KOPT-K1 (cell line): ENCODE data around the gene THUMPD3.

ENCODE experiments used
- H3K27ac ChIP-seq: fragments of 200-600 bp; sonication (generic); 2 replicates; pipeline ENCODE4 v1.5.1; 2016; ENCODE audit warnings: antibody characterized with exemption, mild to moderate bottlenecking, low read depth, low read length; ENCODE audit not compliant: poor library complexity, severe bottlenecking
- H3K36me3 ChIP-seq: fragments of 200-600 bp; sonication (generic); 2 replicates; pipeline ENCODE4 v1.5.1; 2017; ENCODE audit warnings: antibody characterized with exemption, mild to moderate bottlenecking, low read length, moderate library complexity; ENCODE audit not compliant: insufficient read depth
- H3K9me3 ChIP-seq: fragments of 200-600 bp; sonication (generic); 2 replicates; pipeline ENCODE4 v1.5.1; 2017; ENCODE audit warnings: antibody characterized with exemption, low read length, mild to moderate bottlenecking; ENCODE audit not compliant: insufficient read depth, poor library complexity, severe bottlenecking

The THUMPD3 gene

DNA sequence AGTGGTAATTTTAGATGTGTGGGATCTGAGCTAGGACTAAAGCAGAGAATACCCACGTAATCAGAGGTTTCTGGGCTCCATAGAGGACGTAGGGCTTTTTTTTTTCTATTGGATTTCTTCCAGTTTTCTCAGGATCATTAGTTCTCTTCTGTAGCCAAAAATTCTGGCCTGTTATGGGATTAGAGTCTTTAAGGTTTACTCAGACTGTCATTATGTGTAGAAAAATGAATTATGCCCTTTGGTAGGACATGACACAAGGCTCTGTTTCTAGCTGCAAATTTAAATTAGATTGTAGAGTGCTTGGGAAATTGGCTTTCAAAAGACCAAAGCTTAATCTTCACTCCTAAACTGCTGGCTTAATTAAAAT is 36.5 kb downstream of the THUMPD3 start:
- Histone ChIP-seq H3K27ac (peak overlapping the region; percentile 98), H3K9me3 (no peaks in the 10 kb centered on the region), H3K36me3 (peaks cover 16% of the 10 kb centered on the region)

DNA sequence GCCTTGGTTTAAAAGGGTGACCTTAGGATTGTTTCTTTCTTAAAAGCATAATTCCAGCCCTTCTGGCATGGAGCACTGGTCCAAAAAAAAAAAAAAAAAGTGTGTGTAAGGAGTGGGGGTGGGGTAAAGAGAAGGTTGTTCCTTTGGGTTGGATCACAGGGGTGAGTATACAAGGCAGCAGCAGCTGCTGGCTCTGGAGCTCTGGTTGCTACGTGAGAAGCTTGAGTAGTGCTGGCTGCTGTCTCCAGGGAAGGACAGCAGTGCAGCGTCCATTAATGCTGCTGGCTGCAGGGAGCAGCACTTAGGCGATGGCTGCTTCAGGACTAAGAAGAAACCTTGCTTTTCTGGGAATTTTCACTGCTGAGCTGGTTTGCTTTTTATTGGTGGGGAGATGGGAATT is 36.9 kb downstream of the THUMPD3 start:
- peaks cover 12% of the 10 kb centered on the region for H3K36me3 ChIP-seq
- H3K9me3 ChIP-seq, result no peaks in the 10 kb centered on the region
- peak overlapping the region; percentile 98 for H3K27ac ChIP-seq

DNA sequence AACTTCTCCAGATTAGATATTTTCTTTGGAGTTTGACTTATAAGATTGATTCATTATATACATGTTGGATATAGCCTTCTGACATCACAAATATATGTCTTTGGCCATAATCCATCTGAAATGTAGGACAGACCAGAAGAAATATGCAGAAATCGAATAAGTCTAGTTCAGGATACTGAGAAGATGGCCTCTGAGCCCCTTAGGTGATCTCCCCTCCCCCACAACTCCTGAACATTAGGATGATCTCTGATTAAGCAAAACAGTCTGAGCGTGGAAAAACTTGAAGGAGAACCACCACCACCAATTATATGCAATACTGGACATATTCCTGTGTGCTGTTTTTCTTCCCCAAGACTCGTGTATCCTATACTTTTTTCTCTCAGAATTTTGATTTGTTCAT is 37.8 kb downstream of the THUMPD3 start:
- Histone ChIP-seq H3K9me3 (no peaks in the 10 kb centered on the region), H3K27ac (no peak overlapping the region), H3K36me3 (peaks cover 4% of the 10 kb centered on the region; the same call in 1 of the 2 replicates)

DNA sequence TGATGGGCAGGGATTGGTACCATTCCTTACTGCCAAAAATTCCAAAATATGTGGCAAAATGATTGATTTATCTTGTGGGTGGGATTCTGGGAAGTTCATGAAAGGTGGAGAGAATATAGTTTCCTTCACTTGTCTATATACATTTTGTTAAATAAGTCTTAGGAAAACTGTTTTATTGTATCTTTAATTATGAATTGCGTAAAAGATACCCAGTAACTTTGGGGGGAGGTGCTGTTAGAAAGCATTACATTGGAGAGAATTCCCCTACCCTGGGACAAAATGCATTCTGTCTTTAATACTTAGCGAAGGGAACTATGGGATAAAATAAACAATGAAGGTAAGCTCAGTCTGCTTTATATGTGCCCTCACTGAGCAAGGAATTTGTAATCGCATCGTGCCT is 39.1 kb downstream of the THUMPD3 start:
- Histone ChIP-seq H3K27ac (no peak overlapping the region), H3K9me3 (no peaks in the 10 kb centered on the region), H3K36me3 (peaks cover 3% of the 10 kb centered on the region; the same call in 1 of the 2 replicates)

DNA sequence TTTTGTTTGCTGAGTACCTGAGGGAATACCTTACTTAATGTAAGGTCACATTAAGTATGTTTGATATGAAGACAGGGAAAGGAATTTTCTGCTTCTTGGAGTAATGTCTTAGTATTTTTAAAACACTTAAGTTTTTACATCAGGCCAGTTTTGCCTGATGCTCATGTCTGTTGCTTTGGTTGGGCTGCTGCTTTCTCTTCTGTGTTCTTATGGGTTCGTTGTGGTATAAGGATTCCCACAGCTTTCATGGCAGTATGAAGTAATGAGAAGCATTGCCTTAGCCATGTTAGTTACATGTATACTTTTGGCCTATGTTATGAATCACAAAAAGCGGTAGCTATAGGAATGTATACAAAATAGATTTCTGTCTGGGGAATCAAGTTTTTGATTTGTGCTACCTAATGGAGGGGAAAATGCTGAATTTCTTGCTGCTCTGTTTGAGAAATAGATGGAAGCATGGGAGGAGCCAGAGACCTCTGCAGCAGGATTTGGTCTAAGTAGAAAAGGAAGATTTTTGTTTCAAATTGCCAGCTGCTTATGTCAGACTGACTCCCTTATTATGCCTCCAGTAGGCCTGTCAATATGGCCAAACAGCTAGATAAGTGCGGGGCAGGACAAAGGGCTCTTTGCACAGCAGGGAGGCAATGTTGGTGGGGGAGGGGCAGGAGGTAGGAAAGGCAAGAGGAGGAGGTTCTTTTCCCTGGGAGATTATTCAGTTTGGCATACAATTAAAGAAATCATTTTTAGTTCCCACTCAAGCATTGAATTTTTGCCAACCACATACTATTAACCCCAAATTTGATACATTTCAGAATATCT is 39.8 kb downstream of the THUMPD3 start:
- Histone ChIP-seq H3K27ac (no peak overlapping the region), H3K9me3 (no peaks in the 10 kb centered on the region), H3K36me3 (peaks cover 3% of the 10 kb centered on the region; the same call in 1 of the 2 replicates)

DNA sequence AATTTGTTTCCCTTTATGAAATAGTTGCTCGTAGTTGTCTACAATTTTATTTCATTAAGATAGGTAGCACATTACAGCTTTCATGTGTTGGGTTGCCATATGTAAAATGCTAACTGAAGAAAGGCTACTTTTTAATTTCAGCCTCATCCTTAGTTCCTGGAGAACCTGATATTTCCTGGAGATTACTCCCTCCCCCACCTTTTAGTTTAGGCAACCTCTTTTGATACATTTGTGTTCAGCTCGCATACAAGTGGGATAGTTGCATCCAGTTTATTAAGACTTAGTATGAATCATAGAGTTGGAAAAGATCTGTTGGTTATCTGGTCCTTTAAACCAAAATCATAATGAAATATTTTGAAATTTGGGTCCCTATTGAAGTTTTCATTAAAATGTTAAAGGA is 40.6 kb downstream of the THUMPD3 start:
- Histone ChIP-seq H3K36me3 (peaks cover 3% of the 10 kb centered on the region; the same call in 1 of the 2 replicates), H3K9me3 (no peaks in the 10 kb centered on the region), H3K27ac (no peak overlapping the region)

DNA sequence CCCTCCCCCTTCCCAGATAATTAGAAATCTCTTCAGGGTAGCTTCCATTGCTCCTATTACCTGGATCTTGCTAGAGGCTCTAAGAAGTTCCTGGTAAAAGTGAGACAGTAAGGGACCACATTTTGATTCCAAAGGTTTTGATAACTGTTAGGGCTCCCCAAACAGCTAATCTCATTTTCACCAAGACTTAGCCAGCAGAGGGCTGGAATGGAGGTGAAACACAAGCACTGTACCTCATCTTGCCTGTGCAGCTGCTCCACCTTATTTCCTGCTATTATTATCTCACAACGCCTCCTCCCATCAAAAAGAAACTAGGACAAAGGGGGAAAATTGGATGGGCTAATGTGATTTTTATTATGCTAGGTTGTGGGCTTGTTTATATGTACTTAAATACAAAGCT is 41.8 kb downstream of the THUMPD3 start:
- H3K27ac ChIP-seq, result no peak overlapping the region
- peaks cover 3% of the 10 kb centered on the region for H3K36me3 ChIP-seq
- H3K9me3 ChIP-seq, result peaks cover 4% of the 10 kb centered on the region

DNA sequence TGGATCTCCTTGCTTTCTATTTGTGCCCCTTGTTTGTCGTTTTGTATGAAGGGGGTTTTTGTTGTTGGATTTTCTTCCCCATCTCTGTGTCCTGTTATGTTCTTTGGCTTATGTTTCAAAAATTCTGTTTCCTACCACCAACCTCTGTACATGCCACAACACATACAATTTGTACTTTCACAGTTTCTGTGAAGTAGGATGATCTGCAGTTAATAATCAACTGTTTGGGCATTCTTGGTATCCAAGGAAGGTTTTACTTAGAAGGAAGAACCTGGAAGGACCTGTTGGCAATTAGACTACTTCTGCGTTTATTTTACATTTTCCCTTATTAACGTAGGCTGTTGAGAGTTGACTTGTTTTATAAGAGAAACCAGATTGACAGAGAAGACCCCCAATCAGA is 42.9 kb downstream of the THUMPD3 start:
- H3K27ac ChIP-seq, result no peak overlapping the region

DNA sequence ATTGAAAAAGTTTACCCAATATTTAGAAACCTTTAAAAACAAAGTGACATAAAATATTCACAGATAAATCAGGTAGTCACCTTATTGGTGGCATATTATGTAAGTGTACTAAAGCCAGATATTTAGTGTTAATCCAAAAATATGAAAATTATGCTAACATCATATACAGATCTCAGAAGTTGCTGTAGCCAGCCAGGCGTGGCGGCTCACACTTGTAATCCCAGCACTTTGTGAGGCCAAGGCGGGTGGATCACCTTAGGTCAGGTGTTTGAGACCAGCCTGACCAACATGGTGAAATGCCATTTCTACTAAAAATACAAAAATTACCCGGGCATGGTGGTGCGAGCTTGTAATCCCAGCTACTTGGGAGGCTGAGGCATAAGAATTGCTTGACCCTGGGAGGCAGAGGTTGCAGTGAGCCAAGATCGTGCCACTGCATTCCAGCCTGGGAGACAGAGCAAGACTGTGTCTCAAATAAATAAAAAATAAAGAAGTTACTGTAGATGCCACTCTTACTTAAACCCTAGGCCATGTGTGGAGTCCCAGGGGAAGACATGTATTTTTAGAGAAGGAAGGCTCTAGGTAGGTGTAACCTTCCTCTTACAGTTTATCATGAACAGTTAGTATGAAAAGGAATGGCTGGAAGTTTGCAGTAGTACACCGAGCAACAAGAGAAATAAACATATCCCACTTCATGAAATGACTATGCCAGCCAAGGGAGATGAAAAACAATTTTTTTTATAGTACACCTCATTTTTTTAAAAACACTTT is 44.2 kb downstream of the THUMPD3 start:
- no peak overlapping the region for H3K27ac ChIP-seq
- no peaks in the 10 kb centered on the region; the same call in none of the 2 replicates for H3K36me3 ChIP-seq

More for the DNA sequence above, 42.9 kb downstream of the THUMPD3 start:
- no peaks in the 10 kb centered on the region; the same call in none of the 2 replicates for H3K36me3 ChIP-seq
- peaks cover 8% of the 10 kb centered on the region for H3K9me3 ChIP-seq

DNA sequence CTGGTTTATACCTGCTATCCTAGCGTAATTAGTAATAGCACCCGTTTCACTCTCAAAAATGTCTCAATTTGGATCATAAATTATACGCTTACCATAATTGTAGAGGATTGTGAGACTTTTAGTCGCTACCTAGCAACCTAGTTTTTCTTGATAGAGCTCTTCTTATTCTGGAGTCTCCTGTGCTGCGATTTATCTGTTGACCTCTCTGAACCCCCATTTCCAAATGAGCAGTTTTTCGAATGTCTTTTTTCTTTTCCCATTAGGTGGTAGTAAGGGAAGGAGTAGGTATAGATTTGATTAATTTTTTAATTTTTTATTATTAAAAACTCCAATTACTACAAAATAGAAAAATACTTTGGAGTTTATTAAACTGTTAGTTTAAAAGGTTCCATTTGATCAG is 45.2 kb downstream of the THUMPD3 start:
- H3K27ac ChIP-seq, result no peak overlapping the region
- no peaks in the 10 kb centered on the region; the same call in none of the 2 replicates for H3K36me3 ChIP-seq
- peaks cover 8% of the 10 kb centered on the region for H3K9me3 ChIP-seq

More for the DNA sequence above, 44.2 kb downstream of the THUMPD3 start:
- H3K9me3 ChIP-seq, result peaks cover 8% of the 10 kb centered on the region

DNA sequence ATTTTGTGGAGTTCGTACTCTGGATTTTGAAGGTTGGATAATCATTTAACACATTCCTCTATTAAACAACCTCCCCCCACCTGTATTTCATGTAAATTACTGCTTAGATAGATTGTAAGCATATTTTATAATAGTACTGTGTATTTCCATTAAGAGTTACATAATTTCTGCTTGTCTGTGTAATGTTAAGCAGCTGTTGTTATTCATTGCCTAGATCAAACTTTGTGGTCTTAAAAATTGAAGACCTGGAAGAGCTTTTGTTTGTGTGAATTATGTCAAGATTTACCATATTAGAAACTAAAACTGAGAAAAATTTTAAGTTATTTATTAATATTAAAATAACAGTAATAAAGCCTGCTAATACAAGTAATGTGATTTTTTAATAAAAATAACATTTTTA is 45.7 kb downstream of the THUMPD3 start:
- H3K27ac ChIP-seq, result no peak overlapping the region
- H3K9me3 ChIP-seq, result peaks cover 8% of the 10 kb centered on the region
- no peaks in the 10 kb centered on the region; the same call in none of the 2 replicates for H3K36me3 ChIP-seq

DNA sequence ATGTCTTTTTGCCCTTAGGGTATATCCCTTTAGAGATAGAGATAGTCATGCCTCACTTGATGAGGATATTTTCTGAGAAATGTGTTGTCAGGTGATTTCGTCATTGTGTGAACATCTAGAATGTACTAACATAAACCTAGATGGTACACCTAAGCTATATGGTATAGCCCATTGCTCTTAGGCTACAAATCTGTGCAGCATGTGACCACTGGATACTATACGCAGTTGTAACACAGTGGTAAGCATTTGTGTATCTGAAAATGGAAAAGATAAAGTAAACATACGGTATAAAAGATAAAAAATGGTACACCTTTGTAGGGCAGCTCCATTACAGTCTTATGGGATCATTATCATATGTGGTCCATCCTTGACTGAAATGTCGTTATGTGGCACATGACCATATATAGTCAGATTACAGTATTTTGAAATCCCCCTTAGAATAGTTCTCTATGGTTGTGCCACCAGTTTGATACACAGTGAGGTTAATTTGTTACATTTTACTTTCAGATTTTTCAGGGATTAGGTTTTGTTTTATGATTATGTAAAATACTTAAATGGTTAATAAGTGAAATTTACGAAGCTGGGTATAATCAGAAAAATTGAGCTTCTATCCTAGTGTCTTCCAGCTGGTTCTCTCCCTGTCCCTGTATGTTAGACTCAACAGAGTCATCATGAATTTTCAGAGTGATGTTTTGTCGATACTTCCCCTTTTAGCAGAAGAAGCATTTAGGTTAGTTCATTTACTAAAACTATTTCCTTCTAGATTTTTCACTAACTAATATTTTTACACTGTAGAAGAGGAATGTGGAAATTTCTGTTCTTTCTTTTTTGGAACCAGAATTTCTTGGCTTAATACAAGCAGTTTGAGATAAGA is 47.4 kb downstream of the THUMPD3 start:
- Histone ChIP-seq H3K9me3 (peaks cover 8% of the 10 kb centered on the region), H3K36me3 (no peaks in the 10 kb centered on the region; the same call in none of the 2 replicates), H3K27ac (no peak overlapping the region)

DNA sequence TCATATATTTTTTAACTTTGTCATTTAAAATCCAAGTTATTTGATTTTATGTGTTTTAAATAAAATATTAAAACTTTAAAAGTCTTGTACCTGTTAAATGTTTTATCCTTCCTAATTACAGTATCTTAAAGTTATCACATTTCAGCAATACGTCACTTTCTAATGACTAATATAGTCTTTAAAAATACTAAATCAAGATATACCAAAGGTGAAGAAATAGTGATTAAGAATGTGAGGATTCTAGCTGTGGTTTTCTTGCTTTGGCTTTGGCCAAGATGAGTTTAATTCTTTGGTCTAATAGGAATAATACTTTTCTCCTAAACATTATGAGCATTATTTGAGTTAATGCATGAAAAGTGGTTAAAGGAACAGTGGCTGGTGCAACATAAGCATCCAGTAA is 48.4 kb downstream of the THUMPD3 start:
- Histone ChIP-seq H3K9me3 (peaks cover 8% of the 10 kb centered on the region), H3K36me3 (peaks cover 10% of the 10 kb centered on the region), H3K27ac (no peak overlapping the region)

DNA sequence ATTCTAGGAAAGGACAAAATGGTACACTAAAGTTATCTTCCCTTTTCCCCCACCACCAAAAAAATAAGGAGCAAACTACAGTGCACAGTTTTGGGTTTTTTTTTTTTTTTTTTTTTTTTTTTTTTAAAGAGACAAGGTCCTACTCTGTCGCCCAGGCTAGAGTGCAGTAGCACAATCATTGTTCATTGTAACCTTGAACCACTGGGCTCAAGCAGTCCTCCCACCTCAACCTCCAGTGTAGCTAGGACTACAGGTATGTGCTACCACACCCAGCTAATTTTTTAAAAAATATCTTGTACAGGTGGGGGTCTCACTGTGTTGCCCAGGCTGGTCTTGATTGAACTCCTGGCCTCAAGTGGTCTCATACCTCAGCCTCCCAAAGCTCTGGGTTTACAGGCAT is 49.4 kb downstream of the THUMPD3 start:
- H3K9me3 ChIP-seq, result peaks cover 8% of the 10 kb centered on the region
- H3K27ac ChIP-seq, result no peak overlapping the region
- H3K36me3 ChIP-seq, result peaks cover 14% of the 10 kb centered on the region

DNA sequence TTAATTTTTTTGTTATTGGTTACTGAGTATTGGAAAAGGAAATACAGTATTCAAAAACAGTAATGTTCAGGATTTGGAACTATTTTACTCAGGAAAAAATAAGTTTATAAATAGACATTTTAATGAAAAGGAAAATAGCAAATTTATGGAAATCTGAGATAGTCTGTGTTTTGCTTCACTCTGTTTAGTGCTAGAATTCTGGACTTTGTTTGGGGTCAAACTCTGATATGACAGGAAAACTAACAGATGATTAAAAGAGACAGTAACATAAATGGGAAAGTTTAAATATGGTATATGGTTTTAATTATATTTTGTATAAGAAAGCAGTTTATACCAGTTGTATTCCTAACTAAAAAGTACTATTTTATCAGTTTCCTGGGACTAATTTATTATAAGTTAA is 52.0 kb downstream of the THUMPD3 start:
- Histone ChIP-seq H3K36me3 (peaks cover 17% of the 10 kb centered on the region), H3K9me3 (peaks cover 3% of the 10 kb centered on the region), H3K27ac (no peak overlapping the region)
